NB4 (cell line): ENCODE measurements around the gene ARHGEF12.

Experiments used
- DNase-seq: peaks from one replicate; pipeline ENCODE4 v3.0.0; 2010; ENCODE audit warnings: low read depth
- H3K4me3 ChIP-seq: one replicate; pipeline ENCODE4 v1.5.1; 2011; ENCODE audit warnings: mild to moderate bottlenecking, low read depth, low read length, moderate library complexity
- MAX ChIP-seq: IDR thresholded peaks from 2 replicates; pipeline ENCODE4 v1.6.1; 2011; ENCODE audit warnings: low read depth, low read length
- MYC ChIP-seq: IDR thresholded peaks from 2 replicates; pipeline ENCODE4 v1.6.1; 2011; ENCODE audit warnings: low read depth, low read length
- POLR2A ChIP-seq: IDR thresholded peaks from 2 replicates; pipeline ENCODE4 v1.6.1; 2011; ENCODE audit warnings: mild to moderate bottlenecking; ENCODE audit not compliant: insufficient read length; ENCODE audit errors: extremely low read depth
- TF ChIP-seq, protein P1 (sequence below): IDR thresholded peaks from one replicate; pipeline ENCODE4 v1.5.1; 2012; ENCODE audit warnings: low read depth, low read length

ARHGEF12 gene

GRCh38 chr11:120525261-120526171, 189.3 kb downstream of the ARHGEF12 start:
- TF ChIP-seq, protein P1, sequence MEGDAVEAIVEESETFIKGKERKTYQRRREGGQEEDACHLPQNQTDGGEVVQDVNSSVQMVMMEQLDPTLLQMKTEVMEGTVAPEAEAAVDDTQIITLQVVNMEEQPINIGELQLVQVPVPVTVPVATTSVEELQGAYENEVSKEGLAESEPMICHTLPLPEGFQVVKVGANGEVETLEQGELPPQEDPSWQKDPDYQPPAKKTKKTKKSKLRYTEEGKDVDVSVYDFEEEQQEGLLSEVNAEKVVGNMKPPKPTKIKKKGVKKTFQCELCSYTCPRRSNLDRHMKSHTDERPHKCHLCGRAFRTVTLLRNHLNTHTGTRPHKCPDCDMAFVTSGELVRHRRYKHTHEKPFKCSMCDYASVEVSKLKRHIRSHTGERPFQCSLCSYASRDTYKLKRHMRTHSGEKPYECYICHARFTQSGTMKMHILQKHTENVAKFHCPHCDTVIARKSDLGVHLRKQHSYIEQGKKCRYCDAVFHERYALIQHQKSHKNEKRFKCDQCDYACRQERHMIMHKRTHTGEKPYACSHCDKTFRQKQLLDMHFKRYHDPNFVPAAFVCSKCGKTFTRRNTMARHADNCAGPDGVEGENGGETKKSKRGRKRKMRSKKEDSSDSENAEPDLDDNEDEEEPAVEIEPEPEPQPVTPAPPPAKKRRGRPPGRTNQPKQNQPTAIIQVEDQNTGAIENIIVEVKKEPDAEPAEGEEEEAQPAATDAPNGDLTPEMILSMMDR = no peak
- TF ChIP-seq MAX (no peak), POLR2A (no peak), MYC (no peak)
- no peak for DNase-seq
- no peak overlapping the region for H3K4me3 ChIP-seq

GRCh38 chr11:120526241-120526640, 190.0 kb downstream of the ARHGEF12 start:
- no peak for TF ChIP-seq MYC
- no peak for TF ChIP-seq MAX
- TF ChIP-seq POLR2A = no peak
- TF ChIP-seq, protein P1 = no peak
- DNase-seq = no peak
- H3K4me3 ChIP-seq = no peak overlapping the region

GRCh38 chr11:120527111-120527761, 191.0 kb downstream of the ARHGEF12 start:
- TF ChIP-seq POLR2A = no peak
- TF ChIP-seq, protein P1 = no peak
- no peak for TF ChIP-seq MYC
- TF ChIP-seq MAX = no peak
- no peak for DNase-seq
- no peak overlapping the region for H3K4me3 ChIP-seq

GRCh38 chr11:120528749-120529148, 192.5 kb downstream of the ARHGEF12 start:
- no peak for DNase-seq
- H3K4me3 ChIP-seq = no peak overlapping the region
- TF ChIP-seq, protein P1 = no peak
- TF ChIP-seq POLR2A (no peak), MYC (no peak), MAX (no peak)

- H3K4me3 ChIP-seq = no peak overlapping the region
- TF ChIP-seq MAX (no peak), POLR2A (no peak), MYC (no peak)
- TF ChIP-seq, protein P1 = no peak
- DNase-seq = no peak
Measured at GRCh38 chr11:120529214-120529613, 193.0 kb downstream of the ARHGEF12 start.
